HG02588 (cell line): ENCODE measurements around the gene SUCLG1.

ENCODE experiments used
- ATAC-seq: cut with Tn5 transposase; IDR thresholded peaks from one replicate; pipeline ENCODE4 v1.9.1; 2021; ENCODE audit warnings: mild to moderate bottlenecking, moderate library complexity; ENCODE audit not compliant: unreplicated experiment

Gene SUCLG1

GRCh38 chr2:84467389-84467788 lies 8.3 kb upstream of the SUCLG1 start:
- no peak for ATAC-seq

DNA sequence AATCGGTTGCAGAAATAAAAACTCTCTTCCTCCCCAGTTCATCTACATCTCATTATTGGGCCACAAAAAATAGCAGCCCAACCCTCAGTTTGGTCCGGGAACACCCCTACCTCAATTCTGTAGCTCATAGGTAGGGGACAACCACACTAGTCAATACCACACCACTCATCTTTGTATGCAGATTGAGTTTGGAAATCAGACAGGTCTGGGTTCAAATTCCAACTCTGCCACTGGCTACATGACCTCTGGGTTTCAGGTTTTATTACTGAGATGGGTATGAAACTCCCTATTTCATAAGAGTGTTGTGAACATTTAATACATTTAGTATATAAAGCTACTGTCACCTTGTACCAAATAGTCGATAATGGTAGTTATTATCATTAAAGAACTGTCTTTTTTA lies 2.2 kb upstream of the SUCLG1 start:
- ATAC-seq: no peak

DNA sequence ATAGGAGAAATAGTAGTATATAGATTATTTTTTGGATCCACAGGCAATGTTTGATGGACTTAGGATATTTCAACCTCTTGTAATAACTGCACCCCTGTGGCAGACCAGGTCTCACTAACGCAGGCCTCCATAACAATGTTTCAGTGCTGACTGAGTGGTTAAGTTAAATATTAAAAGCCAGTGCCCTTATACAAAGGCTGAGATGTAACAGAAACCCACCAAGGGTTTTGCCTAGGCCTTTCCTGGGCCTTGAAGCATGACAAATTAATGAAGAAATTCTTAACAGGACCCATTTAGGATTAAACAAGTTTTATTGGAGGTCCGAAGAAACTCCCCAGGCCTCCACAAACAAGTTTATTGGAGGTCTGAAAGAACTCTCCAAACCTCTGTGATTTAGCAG lies 1.6 kb upstream of the SUCLG1 start:
- ATAC-seq: no peak

DNA sequence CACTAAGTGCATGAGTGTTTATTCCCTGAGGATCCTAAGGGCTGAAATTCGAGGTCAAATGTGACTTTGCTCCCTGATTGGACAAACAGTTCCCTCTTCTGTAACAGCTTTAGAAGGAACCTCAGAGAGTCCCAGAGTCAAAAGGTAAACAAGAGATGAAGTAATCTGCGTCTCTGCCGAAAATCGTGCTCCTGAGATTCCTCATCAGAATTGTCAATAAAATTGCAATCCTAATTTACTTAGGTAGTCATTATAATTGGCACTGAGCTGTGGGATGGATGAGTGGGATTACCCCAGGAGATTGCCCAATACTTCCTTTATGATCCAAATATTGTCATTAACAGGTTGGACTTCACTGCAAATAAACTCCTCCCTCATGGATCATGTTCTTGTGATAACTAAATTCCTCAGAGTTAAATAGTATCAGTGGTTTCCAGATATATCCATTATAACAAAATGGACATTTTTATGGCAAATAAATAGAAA lies 907 bp upstream of the SUCLG1 start:
- no peak for ATAC-seq

DNA sequence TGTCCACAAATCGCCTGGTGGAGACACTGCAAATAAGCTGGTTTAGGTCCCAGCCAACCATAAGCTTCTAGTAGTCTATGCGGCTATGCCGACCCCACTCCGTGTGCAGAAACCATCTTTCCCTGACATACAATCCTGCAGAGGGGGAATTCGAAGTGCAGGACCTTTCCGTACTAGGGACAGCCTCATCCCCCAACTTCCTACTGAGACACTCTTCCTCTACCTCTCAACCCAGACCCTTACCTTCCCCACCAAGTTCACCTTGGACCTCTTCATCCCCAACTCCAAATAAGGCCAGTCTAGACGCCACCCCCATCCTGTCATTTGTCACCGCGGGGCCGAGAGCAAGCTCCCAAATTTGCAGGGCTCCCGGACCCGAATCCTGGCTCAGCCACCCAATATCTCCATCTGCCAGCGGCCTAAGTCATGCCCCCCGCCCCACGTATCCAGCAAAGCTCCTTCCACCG lies 496 bp downstream of the SUCLG1 start:
- ATAC-seq: peak; percentile 15

GRCh38 chr2:84457686-84458085 lies 1.4 kb downstream of the SUCLG1 start:
- no peak for ATAC-seq

DNA sequence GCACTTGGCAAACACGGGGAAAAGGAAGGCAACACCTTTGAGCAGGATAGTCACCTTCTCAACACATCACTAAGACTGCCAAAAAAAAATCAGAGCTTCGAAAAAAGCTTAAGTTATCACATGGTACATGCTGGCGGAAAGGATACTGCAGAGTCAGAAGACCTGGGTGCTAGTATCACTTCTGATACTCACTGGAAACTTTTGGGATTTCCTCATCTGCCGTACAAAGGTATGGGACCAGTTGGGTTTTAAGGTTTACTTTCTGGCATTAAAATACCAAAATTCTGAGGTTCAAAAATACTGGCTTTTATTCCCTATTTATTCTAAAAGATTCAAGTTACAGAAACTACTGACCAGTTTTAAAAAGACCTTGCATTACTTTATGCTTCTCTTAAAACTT lies 2.9 kb downstream of the SUCLG1 start:
- ATAC-seq: no peak

DNA sequence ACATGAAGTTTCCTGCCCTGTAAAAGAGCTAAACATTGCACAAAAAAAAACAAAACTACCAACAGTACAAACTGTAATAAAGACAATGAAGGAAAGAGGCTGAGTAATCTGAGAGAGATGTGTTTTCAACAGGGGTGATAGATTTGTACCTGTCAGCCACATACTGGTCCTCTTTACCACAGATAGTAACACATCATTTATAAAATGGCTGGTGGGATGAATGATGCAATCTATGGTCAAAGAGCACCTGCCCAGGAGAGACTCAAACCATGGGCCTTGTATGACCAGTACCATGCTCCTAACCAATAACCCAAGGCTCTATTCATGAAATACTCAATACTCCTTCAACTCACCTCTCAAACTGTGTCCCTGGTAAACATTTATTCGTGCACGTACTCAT lies 4.5 kb downstream of the SUCLG1 start:
- ATAC-seq: no peak

- ATAC-seq: no peak
These were observed 6.5 kb downstream of the SUCLG1 start for GRCh38 chr2:84452624-84453023.

DNA sequence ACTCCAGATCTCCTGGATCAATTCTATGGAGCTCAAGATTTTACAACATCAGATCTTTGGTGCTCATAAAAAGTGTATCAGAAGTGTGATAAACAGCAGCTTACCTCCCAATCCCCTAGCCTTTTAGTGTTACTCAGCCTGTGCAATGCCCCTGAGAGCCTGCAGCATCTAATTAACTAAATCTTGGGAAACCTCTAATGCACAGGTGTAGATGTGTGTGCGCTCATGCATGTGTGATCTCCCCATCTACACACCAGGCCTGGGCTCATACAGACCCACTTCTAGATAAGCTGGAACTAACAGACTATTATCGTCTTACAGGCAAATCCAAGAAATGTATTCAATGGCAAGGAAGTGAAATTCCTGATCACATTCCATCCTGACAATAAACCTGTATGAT lies 7.5 kb downstream of the SUCLG1 start:
- ATAC-seq: no peak

GRCh38 chr2:84450288-84451227 lies 8.5 kb downstream of the SUCLG1 start:
- no peak for ATAC-seq

- ATAC-seq: no peak
These were observed 9.4 kb downstream of the SUCLG1 start for GRCh38 chr2:84449711-84450110.

GRCh38 chr2:84449055-84449454 lies 10.0 kb downstream of the SUCLG1 start:
- ATAC-seq: no peak

DNA sequence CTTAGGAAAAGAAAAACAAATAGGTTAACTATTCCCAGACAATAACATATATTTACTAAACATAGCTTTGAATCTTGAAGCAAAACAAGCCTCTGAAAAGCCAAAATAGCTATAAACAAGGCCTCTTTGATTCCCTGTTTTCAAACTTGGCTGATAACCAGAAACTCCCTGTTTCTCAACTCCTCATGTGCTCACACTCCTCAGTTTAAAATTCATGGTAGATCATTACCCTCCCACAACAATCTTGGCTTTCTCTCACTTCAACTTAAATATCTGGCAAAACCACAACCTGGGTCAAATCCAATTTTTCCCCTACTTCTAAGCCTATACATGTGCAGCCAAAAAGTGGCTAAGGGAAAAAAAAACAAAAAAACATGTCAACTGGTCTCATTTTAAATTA lies 15.6 kb downstream of the SUCLG1 start:
- ATAC-seq: no peak

GRCh38 chr2:84442888-84443287 lies 16.2 kb downstream of the SUCLG1 start:
- no peak for ATAC-seq

GRCh38 chr2:84441505-84441904 lies 17.6 kb downstream of the SUCLG1 start:
- ATAC-seq: no peak

DNA sequence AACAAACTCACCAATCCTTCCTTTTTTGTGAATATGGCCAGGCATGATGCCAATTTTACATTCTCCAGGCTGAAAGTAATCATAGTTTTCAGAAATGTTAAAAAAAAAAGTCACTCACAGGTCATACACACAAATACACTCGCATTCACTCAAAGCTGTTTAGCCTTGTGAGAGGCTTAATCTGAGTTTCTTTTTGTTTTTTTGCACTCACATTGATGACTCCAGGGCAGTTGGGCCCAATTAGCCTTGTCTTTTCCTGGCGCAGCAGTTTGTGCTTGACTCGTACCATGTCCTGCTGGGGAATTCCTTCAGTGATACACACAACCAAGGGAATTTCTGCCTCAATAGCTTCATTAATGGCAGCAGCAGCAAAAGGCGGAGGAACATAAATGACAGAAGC lies 18.0 kb downstream of the SUCLG1 start:
- ATAC-seq: no peak

GRCh38 chr2:84435345-84436025 lies 23.6 kb downstream of the SUCLG1 start:
- ATAC-seq: no peak

DNA sequence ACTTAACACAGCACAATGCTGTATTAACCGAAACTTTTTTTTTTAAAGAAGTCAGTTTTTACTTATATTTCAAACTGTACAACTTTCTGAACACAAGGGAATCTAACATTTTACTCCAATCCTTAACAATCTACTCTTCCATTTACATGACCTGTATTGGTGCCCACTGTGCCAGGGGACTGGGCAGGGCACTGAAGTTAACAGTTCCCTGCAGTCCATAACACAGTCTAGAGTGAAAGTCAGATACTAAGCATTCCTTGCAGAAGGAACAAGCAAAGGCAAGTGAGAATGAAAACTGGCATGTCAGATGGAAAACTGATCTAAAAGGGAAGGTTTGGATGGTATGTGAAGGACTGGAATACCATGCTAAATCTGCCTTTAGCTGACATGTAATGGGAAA lies 29.8 kb downstream of the SUCLG1 start:
- ATAC-seq: no peak

DNA sequence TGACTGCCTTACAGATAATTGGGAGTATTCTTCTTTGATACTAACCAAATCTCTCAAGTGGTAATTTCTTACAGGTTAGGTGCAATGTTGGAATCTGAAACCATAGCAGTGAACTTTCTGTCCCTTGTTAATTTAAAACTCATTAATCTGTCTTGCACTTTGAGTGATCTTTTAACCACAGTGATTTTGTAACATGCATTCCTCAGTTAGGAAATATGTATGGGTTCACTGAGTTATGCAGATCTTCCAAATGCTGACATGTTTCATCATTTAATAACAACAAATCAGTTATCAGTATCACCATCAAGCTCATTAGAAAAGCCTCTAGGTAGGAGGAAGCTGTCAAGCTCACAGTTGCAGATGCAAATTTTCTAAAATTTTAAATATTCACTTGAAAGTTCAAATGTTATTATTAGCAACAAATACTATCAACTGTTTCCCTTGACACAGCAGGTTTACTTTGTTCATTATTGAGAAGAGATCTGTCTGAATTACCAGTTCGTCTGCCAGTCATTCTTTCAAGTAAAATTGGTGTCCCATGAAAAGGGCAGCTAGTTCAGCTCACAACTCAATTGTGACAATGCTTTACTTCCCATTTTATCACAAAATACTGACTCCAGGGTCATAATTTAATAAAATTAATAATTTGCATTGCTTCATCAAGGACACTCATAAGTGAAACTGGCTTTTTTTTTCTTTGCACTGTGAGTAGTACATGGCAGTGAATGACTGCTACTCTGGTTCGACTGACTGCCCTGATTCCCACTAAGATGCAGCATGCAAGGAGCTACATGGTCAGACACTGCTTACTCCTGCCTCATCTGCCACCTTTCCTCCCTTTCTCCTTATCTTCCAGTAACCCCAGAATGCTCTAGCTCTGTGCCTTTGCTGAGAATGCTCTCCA lies 31.6 kb downstream of the SUCLG1 start:
- ATAC-seq: peak; percentile 59

- no peak for ATAC-seq
These were observed 33.8 kb downstream of the SUCLG1 start for GRCh38 chr2:84425310-84425709.
